ENCODE results near the gene RAD18.

The RAD18 gene, protein sequence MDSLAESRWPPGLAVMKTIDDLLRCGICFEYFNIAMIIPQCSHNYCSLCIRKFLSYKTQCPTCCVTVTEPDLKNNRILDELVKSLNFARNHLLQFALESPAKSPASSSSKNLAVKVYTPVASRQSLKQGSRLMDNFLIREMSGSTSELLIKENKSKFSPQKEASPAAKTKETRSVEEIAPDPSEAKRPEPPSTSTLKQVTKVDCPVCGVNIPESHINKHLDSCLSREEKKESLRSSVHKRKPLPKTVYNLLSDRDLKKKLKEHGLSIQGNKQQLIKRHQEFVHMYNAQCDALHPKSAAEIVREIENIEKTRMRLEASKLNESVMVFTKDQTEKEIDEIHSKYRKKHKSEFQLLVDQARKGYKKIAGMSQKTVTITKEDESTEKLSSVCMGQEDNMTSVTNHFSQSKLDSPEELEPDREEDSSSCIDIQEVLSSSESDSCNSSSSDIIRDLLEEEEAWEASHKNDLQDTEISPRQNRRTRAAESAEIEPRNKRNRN

DNA sequence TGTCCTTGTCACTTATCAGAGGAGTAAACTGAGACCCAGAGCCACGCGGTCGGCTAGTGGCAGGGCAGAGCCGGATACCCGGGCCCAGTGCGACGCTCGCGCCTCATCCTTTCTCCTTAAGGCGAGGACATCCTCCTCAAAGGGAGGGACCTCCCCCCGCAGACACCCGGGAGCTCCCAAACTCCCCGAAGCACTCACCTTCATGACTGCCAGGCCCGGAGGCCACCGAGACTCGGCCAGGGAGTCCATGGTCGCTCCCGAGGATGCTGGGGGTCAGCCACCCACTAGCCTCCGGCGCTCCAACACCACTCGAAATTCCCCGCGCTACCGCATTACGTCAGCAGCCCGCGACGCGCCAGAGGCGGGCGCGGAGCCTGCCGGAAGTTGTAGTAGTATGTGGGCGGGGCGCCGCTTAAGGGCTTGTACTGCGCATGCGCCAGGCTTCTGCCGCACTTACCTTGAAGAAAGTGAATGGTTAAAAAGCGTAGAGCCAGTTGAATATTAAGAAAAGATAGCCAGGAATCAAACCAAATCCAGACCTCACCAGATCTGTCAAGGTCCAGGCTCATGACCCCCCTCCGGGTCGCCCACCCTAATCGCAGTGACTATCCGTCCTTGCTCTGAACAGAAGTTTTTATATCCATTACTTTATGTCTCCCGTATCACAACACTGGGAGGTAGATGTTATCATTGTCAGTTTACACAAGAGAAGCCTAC lies at the start of gene RAD18:
Gene RAD18, minus strand, starts transcription at position 336 of the 717 bp plus-strand sequence. Its CDS starts 87 bp downstream, at position 249.
- peak; percentile 88 to 90 for DNase-seq

DNA sequence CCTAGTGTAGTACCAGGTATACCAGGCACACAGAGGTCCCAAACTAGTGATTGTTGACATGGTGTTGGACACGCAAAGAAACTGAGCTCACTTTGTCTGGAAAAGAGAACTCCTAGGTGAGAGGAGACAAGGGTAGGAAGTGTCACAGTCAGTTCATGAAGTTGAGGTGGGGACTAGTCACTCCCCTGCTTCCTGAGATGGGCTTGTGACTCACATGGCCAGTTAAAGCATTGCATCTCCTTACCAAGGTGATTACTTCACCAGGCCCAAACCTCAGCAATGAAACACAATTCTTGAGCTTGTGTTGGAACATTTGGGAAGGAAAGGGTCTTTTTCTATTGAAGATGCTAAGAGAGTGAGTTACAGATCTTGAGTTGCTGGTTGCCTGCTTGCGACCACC lies 49.2 kb upstream of the RAD18 start:
- no peak for DNase-seq

DNA sequence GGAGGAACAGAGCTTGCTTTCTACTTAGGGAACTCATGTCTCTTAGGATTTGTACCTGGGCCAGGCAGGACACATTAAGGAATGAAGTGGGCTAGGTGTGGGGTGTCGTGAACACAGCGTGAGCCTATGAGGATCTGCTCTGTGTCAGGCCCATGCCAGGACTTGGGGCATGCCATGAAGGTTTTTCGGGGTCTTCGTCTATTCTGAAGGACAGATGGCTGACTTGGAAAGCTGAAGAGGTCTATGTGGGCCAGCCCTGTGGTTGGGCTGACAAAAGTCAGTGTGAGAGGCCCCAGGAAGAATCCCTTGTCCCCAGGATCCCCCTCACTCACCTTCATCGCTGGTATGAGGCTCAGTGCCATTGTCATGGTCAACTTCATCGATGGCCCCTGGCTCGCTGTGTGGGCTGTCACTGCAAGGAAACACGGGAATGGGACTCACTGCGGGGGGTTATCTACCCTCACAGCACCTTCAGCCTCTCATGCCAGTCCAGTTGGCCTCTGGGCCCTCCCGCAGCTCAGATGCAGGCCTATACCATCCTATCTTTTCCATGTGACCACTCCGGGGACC lies 46.8 kb upstream of the RAD18 start:
- no peak for DNase-seq

DNA sequence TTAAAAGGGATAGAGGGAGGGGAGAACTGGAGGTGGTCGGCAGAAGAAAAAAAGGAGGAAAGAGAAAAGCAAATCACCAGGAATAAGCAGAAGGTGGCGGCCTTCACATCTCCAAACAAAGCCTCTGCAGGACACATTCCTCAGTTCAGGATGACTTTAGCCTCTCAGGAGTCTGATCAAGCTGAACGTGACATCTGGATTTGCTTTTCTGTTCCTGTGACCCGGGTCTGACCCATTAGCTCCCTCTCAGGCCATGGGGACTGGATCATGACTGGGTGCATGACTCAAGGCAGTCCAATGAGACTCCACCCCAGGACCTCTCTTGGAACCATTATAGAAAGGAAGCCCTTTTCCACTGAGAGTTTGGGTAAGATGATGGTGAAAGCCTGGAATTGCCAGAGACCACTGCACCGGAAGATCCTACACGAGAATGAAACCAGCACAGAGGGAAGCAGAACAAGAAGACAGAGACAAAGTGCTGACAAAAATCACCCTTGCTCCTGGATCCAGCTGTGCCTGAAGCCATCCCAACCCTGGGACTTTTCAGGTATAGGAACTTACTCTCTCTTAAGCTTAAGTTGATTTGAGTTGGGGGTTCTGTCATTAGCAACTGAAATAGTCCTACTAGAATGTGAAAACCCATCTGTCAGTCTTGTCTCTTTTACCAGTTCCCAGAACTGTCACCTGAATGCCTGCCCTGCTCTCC lies 45.4 kb upstream of the RAD18 start:
- DNase-seq = no peak

DNA sequence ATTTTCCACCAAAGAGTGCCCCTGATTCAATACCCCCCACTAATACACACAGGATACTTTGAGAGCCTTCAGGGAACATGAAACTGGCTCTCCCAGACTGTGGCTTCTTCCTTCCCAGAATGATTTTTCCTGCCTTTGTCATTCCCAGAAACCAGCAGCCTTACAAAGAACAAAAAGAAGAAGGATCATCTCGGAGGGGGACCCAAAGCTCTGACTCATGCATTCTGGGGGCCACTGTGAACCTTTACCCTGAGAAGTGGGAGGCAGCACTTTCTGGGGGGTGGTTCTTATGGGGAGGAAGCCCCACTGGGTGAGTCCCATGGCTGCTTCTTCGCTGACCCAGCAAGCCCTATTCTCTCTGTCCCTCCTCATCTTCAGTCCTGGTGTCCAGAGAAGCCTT lies 44.7 kb upstream of the RAD18 start:
- DNase-seq = no peak

DNA sequence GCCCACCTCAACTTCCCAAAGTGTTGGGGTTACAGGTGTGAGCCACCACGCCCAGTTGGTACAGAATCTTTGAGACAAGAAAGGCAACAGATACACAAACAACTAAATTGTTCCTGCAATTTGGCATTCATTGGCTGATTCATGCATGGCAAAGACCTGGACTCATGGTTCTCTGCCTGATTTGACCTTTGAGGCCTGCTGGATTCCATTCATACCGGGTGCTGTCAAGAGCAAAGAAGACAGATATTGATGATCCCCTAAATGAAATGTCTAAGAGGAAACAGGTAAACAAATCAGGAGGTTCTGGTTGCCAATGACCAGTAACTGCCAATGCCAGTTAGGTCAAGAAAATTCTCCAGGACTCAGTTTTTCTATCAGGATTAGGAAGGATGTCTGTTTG lies 43.9 kb upstream of the RAD18 start:
- no peak for DNase-seq

DNA sequence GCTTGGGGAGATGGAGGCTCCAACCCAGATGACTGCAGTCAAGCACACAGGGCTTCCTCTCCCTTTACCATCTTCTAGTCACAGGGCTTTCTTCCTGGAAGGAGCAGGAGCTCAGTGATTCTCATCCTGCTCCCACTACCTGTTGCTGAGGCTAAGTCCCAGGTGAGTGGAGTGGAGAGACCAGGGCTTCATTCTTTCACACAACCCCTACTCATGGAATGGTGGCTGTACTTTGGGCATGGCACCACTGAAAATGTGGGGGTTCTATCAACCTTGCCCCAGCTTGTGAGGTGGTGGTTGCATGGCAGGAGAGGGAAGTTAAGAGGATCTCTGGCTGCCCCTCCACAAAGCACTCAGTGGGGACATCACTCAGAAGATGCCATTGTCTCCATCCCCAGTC lies 36.8 kb upstream of the RAD18 start:
- no peak for DNase-seq

DNA sequence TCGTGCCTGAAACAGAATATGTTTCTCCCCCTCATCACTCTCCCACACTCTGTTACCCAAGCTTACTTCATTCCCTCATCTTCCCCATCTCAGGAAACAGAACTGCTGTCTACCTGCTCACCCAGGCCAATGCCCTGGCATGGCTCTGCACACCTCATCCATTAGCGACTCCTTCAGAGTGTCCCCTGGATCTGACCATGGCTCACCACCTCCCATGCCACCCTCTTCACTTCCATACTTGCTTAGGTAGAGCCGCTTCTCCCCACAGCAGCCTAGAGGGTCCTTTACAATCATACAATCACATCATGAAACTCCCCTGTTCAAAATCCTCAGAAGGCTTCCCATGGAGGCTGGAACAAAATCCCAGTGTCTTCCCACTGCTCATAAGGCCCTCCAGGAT lies 33.9 kb upstream of the RAD18 start:
- DNase-seq = no peak

DNA sequence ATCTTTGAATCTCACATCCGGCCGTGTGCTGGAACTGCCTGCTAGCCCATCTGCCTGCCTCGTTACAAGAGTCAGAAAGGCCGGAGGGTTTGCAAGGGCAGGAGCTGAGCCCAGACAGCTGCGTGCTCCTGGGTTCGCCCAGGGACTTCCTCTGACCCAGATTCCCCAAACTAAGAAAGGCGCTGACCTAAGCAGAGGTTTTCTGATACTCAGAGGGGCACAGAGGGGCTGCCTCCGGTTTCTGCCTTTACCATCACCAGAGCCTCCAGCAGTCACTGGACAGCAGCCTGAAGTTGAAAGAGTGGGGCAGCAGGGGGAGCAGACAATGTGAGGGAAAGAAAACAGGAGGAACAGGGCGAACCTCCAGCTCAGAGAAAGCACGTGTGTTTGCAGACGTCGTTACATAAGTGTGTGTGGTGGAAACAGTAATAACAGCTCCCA lies 33.4 kb upstream of the RAD18 start:
- no peak for DNase-seq

DNA sequence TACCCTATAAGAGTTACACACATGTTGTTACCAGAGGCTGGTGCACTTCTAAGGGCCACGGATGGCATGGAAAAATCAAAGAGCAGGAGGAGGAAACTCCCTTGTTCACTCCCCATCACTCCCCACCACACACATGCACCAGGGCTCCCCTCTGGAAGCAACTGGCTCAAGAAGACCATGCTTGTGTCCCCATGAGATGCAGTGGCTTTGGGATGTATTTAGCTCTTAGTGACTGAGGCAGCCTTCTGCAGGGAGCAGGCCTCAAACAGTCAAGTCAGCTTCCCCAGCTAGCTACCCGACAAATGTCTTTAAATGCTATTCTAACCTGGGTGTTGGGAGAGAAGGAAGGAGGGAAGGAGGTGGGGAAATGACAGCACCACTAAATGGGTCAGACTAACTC lies 32.9 kb upstream of the RAD18 start:
- no peak for DNase-seq

DNA sequence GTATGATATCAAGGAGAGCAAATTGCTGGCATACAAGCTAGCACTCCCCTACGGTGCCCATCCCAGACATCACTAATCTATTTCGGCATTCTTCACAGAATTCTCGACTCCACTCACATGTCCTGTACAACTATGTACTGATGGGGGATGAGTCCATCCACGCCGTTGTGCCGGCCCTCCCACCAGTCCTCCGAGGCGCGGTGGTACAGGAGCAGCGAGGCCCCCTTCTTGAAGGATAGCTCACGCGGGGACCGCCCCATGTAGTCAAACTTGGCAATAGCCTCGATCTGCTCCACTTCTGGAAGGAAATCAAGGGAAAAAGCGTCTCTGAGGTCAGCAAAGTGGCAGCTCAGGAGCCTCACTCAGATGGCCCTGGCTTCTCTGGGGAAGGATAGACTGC lies 31.0 kb upstream of the RAD18 start:
- DNase-seq = no peak

DNA sequence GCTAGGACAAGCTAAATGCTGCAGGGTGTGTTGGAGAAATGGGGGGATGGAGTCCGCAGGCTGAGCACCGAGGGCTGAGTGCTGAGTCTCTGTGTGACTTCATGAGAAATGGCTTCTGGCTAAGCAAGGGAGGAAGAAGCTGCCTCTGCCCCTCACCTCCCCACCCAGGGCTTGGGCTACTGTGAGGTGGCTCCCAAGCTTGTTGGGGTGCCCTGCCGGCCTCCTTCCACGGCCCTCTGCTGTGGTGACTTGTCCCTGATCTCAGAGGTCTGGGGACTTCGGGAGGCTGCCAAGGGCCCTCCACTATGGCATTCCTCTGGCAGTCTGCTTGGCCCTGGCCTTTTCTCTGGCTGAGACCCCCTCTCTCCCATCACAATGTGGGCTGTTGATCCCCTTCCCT lies 30.1 kb upstream of the RAD18 start:
- DNase-seq = no peak

DNA sequence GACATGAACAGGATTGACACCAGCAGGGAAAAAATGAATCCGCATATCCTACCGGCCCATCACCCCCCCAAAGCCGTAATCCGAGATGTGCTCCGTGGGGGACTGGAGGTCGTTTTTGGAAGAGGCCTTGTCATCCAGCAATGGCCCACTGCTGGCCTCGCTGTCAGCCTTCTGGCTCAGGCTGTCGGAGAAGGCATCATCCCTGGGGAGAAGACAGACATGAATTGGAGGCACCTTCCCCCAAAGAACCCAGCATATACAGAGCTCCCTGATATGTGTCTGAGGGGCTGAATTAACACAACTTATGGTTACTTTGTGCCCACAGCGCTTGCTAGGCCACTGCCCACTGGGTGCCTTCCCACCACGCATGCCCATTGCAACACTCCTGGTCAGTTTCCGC lies 29.6 kb upstream of the RAD18 start:
- no peak for DNase-seq

DNA sequence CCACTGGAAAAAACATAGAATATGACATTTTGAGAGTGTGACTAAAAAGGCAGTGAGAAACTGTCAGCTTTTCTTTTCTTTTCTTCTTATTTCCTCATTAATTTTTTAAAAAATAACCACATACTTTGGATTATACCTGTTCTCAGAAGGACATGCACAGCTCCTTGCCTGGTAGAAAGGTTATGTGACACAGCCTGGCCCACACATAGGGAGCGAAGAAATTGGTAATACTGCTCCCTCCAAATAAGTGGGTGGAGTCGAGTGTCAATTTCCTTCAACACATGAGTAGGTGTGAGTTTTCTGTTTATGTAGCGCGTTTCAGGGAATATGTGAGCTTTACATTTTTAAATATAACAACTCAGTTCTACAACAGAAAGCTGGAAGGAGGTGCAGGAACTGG lies 28.9 kb upstream of the RAD18 start:
- DNase-seq = no peak

DNA sequence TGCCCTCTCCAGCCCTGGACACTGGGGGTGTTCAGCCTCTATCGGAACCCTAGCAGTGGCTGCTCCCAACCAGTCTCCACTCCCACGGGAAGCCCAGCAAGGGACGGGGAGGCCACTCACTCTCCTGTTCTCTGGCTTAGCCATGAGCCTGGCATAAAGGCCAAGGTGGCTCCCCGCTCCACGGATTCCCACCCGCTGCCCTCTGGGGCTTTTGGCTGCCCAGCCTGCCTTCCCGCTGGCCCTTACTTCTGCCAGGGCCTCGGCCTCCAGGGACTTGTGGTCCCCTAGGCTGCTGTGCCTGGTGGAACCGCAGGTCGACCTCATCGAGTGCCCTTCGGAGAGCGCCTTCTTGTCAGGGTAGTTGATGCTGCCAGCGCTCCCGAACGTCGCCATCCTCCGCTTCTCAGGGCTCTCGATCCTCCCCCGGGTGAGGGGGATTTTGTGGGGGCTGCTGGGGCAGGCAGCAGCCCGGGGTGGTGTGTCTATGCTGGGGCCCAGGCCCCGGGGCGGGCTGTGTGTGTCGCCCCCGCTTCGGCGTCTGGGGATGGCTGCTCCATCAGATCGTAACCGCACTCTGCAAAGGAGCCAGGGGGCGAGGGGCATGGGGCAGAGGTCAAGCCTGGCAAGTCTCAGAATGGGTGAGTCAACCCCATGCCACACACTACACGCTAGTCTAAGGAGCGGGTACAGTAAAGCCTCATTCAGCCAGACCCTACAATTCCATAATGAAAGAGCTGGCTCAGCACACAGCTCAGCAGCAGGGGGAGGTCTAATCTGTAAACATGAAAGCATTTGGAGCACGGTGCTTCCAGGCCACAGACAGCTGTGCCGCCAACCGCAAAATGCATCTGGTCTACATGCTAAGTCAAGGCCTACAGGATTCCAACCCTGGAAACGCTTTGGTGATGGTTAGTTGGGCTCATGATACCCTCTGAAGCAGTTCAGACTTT lies 27.3 kb upstream of the RAD18 start:
- DNase-seq = no peak

DNA sequence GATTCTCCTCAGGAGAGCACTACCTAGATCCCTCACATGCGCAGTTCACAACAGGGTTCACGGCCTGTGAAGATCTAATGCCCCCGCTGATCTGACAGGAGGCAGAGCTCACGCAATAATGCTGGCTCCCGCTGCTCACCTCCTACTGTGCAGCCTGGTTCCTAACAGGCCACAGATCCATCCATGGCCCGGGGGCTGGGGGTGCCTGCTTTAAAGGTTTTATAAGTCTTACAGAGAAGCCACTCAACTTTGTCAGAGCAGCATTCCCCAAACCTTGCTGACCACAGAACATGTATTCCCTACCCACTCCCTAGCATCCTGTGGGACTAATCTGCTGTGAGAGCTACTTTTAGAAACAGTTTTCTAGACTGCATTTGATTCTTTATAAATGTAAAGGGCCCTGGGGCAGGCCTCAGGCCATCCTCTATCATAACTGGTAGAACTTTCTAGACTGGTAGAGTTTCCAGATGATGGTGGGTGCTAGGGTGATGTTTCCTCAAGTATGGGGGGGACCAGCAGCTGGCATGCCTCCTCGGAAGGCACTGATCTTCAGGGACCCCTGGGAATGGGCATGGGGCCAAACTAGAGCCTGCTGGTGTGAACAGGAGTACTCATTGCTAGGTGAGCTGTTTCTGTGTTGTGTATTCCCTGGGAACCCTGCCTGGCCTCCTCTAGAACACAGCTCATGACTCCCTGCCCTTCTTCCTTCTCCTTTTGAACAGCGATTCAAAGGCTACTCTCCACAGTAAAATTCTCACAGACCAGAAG lies 25.7 kb upstream of the RAD18 start:
- DNase-seq = no peak

DNA sequence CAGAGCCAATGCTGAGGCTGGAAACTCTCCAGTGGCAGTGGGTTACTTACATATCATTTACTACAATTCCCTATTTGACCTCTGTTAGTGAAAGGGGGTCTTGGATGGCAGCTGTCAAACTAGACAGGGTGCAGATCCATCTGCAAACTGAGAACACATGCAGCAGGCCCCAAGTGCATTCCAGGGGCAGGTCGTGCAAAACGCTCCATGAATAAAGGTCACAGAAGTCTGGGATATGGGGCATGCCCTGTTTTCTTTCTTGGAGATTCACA lies 25.0 kb upstream of the RAD18 start:
- no peak for DNase-seq

DNA sequence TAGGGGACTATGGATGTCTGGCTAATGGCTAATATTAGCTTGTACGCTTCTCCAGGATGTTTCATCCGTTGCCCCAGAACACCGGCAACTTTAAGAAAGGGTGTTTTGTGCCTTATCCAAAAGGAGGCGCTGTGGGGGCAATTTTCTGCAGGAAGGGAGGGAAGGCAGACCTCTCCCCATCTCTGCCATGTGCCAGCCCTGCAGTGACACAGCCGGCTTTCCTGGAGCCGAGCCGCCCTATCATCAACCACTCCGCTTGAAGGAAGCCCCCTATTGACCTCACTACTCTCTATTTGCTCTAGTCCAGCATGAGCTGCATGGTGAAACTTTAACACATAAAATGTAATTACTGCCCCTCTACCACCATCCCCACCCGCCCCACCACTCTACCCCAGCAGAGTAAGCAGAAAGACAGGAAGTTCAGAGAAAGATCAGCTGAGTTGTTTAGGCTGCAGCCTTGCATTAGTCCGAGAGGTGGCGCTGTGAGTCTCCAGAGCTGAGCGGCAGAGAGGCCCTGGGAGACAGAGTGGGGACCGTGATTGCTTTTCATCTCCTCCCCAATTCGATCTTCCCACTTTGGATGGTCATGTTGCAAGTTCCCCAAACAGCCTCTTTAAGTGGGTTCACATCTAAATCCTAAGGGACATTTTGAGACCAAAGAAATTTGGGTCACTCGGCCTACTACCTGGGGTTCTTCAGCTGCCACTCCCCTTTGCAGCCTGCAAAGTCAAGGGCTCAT lies 24.5 kb upstream of the RAD18 start:
- peak; percentile 78 to 85 for DNase-seq

DNA sequence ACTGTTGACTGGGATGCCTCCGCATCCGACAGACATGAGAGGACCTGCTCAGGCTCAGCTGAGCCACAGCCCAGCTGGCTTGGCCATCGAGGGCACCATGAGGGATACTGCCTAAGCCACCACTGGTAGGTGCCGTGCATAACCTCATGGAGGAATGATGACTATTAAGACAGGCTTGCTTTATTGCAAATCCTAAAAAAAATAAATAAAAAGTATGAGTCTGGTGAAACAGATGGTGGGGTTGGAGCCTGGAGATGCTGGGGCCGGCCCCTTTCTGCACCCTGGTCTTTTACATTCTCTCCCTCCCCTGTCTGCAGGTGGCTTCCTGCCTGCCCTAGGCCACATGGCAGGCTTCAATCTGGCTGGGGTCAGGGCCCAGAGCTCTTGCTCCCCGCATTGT lies 24.0 kb upstream of the RAD18 start:
- no peak for DNase-seq

DNA sequence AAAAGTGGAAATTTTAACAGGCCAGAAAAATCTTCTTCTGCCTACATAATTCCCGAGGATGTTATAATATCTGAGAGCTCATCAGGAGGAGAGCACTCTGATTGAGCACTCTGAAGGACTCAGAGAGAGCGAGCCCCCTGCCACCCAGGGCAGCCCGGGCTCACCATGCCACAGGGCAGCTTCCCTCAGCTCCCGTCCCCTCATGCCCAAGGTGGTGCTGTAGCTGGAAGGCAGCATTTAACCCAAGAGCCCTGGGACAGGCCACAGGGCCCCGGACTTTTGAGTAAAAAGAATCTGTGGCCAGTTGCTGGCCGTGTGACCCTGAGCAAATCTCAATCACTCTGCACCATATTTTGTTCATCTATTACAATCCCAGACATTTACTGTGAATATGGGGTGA lies 23.5 kb upstream of the RAD18 start:
- DNase-seq = no peak

DNA sequence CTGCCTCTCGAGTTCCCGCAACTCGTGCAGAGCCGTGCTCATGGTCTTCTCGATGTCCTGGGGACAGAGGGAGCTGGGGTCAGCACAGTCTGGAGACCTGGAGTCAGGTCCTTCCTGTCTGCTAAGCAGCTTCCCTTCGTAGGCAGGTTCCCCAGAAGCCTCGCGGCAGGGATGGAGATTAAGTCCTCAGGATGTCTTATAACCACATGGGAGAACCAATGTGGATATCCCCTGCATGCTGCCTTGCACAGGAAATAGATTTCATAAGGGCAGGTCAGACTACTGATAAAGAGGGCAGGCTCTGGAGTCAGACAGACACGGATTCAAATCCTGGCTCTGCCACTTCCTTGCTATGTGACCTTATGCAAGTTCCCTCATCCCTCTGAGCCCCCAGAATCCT lies 22.6 kb upstream of the RAD18 start:
- no peak for DNase-seq
